HCT116 (cell line): ENCODE results near the gene DAPK2.
"Not testable (repeated sequence)": the region's sequence is repeated elsewhere in the genome, so short reads cannot be mapped to it uniquely, and the experiment has no call there.

Experiments used
- CEBPB ChIP-seq: IDR thresholded peaks from 2 replicates; pipeline ENCODE4 v1.6.1; 2012; ENCODE audit warnings: low read depth
- EGR1 ChIP-seq: IDR thresholded peaks from 2 replicates; pipeline ENCODE4 v1.6.1; 2012; ENCODE audit warnings: low read depth
- EZH2phosphoT487 ChIP-seq: fragments of 200-600 bp; IDR thresholded peaks from 2 replicates; pipeline ENCODE4 v1.6.1; 2018; ENCODE audit warnings: antibody characterized with exemption, borderline replicate concordance
- POLR2A ChIP-seq: IDR thresholded peaks from 2 replicates; pipeline ENCODE4 v1.7.0; 2011; ENCODE audit warnings: borderline replicate concordance; ENCODE audit not compliant: insufficient read depth, insufficient read length; ENCODE audit errors: extremely low read depth
- POLR2AphosphoS5 ChIP-seq: IDR thresholded peaks from 2 replicates; pipeline ENCODE4 v1.6.1; 2011; ENCODE audit warnings: mild to moderate bottlenecking, low read depth, low read length, moderate library complexity
- RAD21 ChIP-seq: IDR thresholded peaks from 2 replicates; pipeline ENCODE4 v1.6.1; 2012; ENCODE audit warnings: low read depth, mild to moderate bottlenecking
- SIN3A ChIP-seq: IDR thresholded peaks from 2 replicates; pipeline ENCODE4 v1.6.1; 2012; ENCODE audit warnings: low read depth
- TCF7L2 ChIP-seq: IDR thresholded peaks from 2 replicates; pipeline ENCODE4 v1.7.0; 2011; ENCODE audit warnings: borderline replicate concordance, inconsistent platforms; ENCODE audit not compliant: insufficient read depth, insufficient read length; ENCODE audit errors: extremely low read depth
- ZNF274 ChIP-seq: fragments of 200-500 bp; sonication (Bioruptor generic); IDR thresholded peaks from 2 replicates; pipeline ENCODE4 v1.6.1; 2014; ENCODE audit warnings: mild to moderate bottlenecking, low read depth, low read length, inconsistent platforms
- TF ChIP-seq, protein P1 (sequence below): IDR thresholded peaks from 2 replicates; pipeline ENCODE4 v1.6.1; 2012
- TF ChIP-seq, protein P2 (sequence below): IDR thresholded peaks from 2 replicates; pipeline ENCODE4 v1.6.1; 2012
- TF ChIP-seq, protein P3 (sequence below), 3 experiments: fragments of 200-600 bp in 1 of 3; sonication (generic) in 1 of 3; IDR thresholded peaks in 2 of 3; conservative IDR thresholded peaks in 1 of 3; 2 replicates each; pipeline ENCODE4 v1.5.1; 2012 to 2017; ENCODE audit warnings: low read depth in 2 of 3, low read length in 2 of 3, antibody characterized with exemption in 1 of 3, borderline replicate concordance in 1 of 3, control low read depth in 1 of 3, mild to moderate bottlenecking in 1 of 3, mixed read lengths in 1 of 3, mixed run types in 1 of 3, moderate library complexity in 1 of 3; ENCODE audit not compliant: insufficient read depth in 1 of 3
- TF ChIP-seq, protein P4 (sequence below): IDR thresholded peaks from 2 replicates; pipeline ENCODE4 v1.6.1; 2012; ENCODE audit warnings: low read depth

DNA sequence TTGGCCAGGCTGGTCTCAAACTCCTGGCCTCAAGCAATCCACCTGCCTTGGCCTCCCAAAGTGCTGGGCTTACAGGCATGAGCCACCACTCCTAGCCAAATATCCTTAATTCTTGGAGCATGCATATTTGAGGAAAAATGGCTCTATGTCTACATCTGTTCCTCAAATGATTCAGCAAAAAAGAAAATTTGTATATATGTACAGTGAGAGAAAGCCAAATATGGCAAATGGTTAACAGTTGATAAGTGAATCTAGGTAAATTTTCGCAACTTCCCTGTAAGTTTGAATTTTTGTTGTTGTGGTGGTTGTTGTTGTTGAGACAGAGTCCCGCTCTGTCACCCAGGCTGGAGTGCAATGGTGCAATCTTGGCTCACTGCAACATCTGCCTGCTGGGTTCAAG is 12.8 kb upstream of the DAPK2 start:
- not testable (repeated sequence) for TF ChIP-seq EZH2phosphoT487, POLR2A, TCF7L2, EGR1, POLR2AphosphoS5, SIN3A, RAD21, CEBPB, ZNF274
- TF ChIP-seq, protein P1, sequence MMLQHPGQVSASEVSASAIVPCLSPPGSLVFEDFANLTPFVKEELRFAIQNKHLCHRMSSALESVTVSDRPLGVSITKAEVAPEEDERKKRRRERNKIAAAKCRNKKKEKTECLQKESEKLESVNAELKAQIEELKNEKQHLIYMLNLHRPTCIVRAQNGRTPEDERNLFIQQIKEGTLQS = not testable (repeated sequence)
- TF ChIP-seq, protein P2, sequence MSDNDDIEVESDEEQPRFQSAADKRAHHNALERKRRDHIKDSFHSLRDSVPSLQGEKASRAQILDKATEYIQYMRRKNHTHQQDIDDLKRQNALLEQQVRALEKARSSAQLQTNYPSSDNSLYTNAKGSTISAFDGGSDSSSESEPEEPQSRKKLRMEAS = not testable (repeated sequence)
- TF ChIP-seq, protein P3, sequence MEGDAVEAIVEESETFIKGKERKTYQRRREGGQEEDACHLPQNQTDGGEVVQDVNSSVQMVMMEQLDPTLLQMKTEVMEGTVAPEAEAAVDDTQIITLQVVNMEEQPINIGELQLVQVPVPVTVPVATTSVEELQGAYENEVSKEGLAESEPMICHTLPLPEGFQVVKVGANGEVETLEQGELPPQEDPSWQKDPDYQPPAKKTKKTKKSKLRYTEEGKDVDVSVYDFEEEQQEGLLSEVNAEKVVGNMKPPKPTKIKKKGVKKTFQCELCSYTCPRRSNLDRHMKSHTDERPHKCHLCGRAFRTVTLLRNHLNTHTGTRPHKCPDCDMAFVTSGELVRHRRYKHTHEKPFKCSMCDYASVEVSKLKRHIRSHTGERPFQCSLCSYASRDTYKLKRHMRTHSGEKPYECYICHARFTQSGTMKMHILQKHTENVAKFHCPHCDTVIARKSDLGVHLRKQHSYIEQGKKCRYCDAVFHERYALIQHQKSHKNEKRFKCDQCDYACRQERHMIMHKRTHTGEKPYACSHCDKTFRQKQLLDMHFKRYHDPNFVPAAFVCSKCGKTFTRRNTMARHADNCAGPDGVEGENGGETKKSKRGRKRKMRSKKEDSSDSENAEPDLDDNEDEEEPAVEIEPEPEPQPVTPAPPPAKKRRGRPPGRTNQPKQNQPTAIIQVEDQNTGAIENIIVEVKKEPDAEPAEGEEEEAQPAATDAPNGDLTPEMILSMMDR (IDR thresholded peaks at IDR 0.05 in 2 of 3, conservative IDR thresholded peaks at IDR 0.05 in 1 of 3; ENCODE audit: borderline replicate concordance in 1 of 3, insufficient read depth in 1 of 3, low read depth in 2 of 3, low read length in 2 of 3) = not testable (repeated sequence)
- TF ChIP-seq, protein P4, sequence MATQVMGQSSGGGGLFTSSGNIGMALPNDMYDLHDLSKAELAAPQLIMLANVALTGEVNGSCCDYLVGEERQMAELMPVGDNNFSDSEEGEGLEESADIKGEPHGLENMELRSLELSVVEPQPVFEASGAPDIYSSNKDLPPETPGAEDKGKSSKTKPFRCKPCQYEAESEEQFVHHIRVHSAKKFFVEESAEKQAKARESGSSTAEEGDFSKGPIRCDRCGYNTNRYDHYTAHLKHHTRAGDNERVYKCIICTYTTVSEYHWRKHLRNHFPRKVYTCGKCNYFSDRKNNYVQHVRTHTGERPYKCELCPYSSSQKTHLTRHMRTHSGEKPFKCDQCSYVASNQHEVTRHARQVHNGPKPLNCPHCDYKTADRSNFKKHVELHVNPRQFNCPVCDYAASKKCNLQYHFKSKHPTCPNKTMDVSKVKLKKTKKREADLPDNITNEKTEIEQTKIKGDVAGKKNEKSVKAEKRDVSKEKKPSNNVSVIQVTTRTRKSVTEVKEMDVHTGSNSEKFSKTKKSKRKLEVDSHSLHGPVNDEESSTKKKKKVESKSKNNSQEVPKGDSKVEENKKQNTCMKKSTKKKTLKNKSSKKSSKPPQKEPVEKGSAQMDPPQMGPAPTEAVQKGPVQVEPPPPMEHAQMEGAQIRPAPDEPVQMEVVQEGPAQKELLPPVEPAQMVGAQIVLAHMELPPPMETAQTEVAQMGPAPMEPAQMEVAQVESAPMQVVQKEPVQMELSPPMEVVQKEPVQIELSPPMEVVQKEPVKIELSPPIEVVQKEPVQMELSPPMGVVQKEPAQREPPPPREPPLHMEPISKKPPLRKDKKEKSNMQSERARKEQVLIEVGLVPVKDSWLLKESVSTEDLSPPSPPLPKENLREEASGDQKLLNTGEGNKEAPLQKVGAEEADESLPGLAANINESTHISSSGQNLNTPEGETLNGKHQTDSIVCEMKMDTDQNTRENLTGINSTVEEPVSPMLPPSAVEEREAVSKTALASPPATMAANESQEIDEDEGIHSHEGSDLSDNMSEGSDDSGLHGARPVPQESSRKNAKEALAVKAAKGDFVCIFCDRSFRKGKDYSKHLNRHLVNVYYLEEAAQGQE = not testable (repeated sequence)
